Heart left ventricle (tissue), 13 donors: ENCODE data around the gene DLGAP4.

Experiments used
- POLR2A ChIP-seq, 2 donors: fragments of 450-650 bp; IDR thresholded peaks; one replicate each; pipeline ENCODE4 v1.6.1; 2017; ENCODE audit warnings: antibody characterized with exemption in 2 of 2, mild to moderate bottlenecking in 2 of 2, moderate library complexity in 2 of 2
- TF ChIP-seq, protein P1 (sequence below), 12 donors: fragments of 200-600 bp; sonication (generic) in 4 of 12; IDR thresholded peaks; one replicate each; pipeline versions ENCODE4 v1.5.0 to v1.8.0; 2018 to 2022; ENCODE audit warnings: antibody characterized with exemption in 12 of 12, mild to moderate bottlenecking in 5 of 12
- donor health status: ischemic (EF 13 %, LVEDD 7.1; RV severe dilation, severe dysfunction).
- donor health status: DM: no; HTN: yes; CAD: no.
- donor health status: DM: no; HTN: no; CAD: no.
- donor health status: ischemic (EF 25% LVEDD 6.9; RV normal size, moderate dysfunction).
- donor health status: ischemic (EF 25% LVEDD 5.7; RV mildly dilated, moderate dysfunction).
- donor health status: ischemic (EF 35%, LVEDD 5.7; RV mildly dilated, moderate dysfunction).
- donor health status: nonischemic (EF 11% LVEDD 7.7; RV severe dilation, severe dysfunction).
- donor health status: DM: yes; HTN: yes; CAD: no.
- donor health status: PGD.
- donor health status: ischemic (EF 29% LVEDD 5.4; RV normal size, mild dysfunction).
- donor health status: nonischemic (EF 23%, LVEDD 6.1; RV moderate dilation, normal function).

DNA sequence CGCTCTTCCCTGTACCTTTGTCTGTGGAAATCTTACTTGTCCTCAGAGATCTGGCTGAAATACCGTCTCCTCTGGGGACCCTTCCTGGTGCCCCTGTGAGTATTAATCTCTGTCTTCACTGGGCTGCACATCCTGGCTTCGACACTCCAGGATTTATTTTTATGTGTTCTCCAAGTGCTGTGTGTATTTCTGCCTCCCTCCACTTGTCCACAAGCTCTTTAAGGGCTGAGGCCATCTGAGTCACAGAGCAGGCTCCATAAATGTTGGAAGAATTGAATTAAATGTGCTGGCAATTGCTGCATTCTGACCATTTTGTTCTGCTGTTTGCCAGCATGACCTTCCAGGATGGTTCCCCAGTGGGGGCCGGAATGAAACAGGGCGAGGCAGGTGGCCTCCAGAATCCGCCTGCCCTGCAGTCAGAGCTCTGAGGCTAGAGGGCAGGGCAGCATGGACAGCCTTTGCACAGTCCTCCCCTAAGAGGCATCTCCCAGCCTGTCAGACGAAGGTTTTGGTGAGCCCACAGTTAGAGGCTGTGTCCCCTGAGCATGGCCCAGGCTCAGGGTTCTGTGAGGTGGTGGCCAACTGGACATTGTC is 105.8 kb downstream of the DLGAP4 start:
- TF ChIP-seq, protein P1, sequence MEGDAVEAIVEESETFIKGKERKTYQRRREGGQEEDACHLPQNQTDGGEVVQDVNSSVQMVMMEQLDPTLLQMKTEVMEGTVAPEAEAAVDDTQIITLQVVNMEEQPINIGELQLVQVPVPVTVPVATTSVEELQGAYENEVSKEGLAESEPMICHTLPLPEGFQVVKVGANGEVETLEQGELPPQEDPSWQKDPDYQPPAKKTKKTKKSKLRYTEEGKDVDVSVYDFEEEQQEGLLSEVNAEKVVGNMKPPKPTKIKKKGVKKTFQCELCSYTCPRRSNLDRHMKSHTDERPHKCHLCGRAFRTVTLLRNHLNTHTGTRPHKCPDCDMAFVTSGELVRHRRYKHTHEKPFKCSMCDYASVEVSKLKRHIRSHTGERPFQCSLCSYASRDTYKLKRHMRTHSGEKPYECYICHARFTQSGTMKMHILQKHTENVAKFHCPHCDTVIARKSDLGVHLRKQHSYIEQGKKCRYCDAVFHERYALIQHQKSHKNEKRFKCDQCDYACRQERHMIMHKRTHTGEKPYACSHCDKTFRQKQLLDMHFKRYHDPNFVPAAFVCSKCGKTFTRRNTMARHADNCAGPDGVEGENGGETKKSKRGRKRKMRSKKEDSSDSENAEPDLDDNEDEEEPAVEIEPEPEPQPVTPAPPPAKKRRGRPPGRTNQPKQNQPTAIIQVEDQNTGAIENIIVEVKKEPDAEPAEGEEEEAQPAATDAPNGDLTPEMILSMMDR (IDR thresholded peaks at IDR 0.05), result no peak
- TF ChIP-seq POLR2A (IDR thresholded peaks at IDR 0.05), result no peak
